Adrenal gland (tissue), 12 donors: ENCODE data around the gene OIT3. TPM values are rescaled to one million over a fixed set of nuclear protein-coding genes. Genes with fewer than 3 reads are reported as not detected.
"Not testable (repeated sequence)": the region's sequence is repeated elsewhere in the genome, so short reads cannot be mapped to it uniquely, and the experiment has no call there.

Experiments used
- DNase-seq, 7 donors: peaks; one replicate each; pipeline ENCODE4 v3.0.0-alpha.2; 2019 to 2020
- H3K27ac ChIP-seq, 5 donors: fragments of 200-600 bp; sonication (generic) in 4 of 5; 1 replicate in 3 of 5; 2 replicates in 2 of 5; pipeline versions ENCODE4 v1.5.1 to v1.8.0; 2016 to 2020; ENCODE audit warnings: mild to moderate bottlenecking in 1 of 5
- H3K27me3 ChIP-seq: fragments of 200-600 bp; 2 replicates; pipeline ENCODE4 v1.8.0; 2021
- H3K36me3 ChIP-seq, 2 donors: fragments of 200-600 bp; replicated peaks in 1 of 2; 1 replicate in 1 of 2; 2 replicates in 1 of 2; pipeline versions ENCODE4 v1.5.1 to v1.8.0; 2018 to 2022
- H3K4me1 ChIP-seq, 2 donors: fragments of 200-600 bp; replicated peaks in 1 of 2; 1 replicate in 1 of 2; 2 replicates in 1 of 2; pipeline versions ENCODE4 v1.5.1 to v1.8.0; 2018 to 2021
- H3K4me3 ChIP-seq, 4 donors: fragments of 200-600 bp; sonication (generic) in 3 of 4; one replicate each; pipeline ENCODE4 v1.5.1; 2016 to 2018
- H3K9me3 ChIP-seq, 3 donors: fragments of 200-600 bp; sonication (generic) in 1 of 3; replicated peaks in 1 of 3; 1 replicate in 2 of 3; 2 replicates in 1 of 3; pipeline versions ENCODE4 v1.5.1 to v1.8.0; 2016 to 2021
- CTCF ChIP-seq, 6 experiments: fragments of 450-650 bp in 4 of 6; fragments of 200-600 bp in 2 of 6; sonication (generic) in 1 of 6; IDR thresholded peaks; 1 replicate in 5 of 6; 2 replicates in 1 of 6; pipeline versions ENCODE4 v1.5.1 to v1.8.0; 2016 to 2021; ENCODE audit warnings: antibody characterized with exemption in 6 of 6, mild to moderate bottlenecking in 2 of 6, moderate library complexity in 1 of 6
- POLR2A ChIP-seq, 2 donors: fragments of 450-650 bp; IDR thresholded peaks; one replicate each; pipeline ENCODE4 v1.6.1; 2017; ENCODE audit warnings: antibody characterized with exemption in 2 of 2, mild to moderate bottlenecking in 2 of 2, moderate library complexity in 1 of 2
- WGBS, 4 donors: extraction: QIAGEN DNeasy Blood & Tissue Kit in 2 of 4; methylation state at CpG; one replicate each; pipeline versions ENCODE4 v1.1.5 to v1.1.7; 2013 to 2017; 5-methylcytosine and 5-hydroxymethylcytosine counted together
- intact Hi-C, 2 donors: fragments of 100-400 bp; cut with DNase I; formaldehyde crosslinking; loops; one replicate each; pipeline versions ENCODE4 v1.14.1 to v1.15.0; 2022 to 2023
- polyA plus RNA-seq, 3 donors: library from polyadenylated mRNA; stranded (reverse); fragments of 200-250 nt in 2 of 3; fragments of 350-450 nt in 1 of 3; fragmentation: Illumina TruSeq in 1 of 3; extraction: RNeasy Lipid Tissue Mini Kit (QIAGEN cat#74804) in 1 of 3; gene quantifications; one replicate each; pipeline ENCODE4 v1.2.3, GENCODE V29; 2013 to 2014
- total RNA-seq, 9 donors: library from RNA; depleted of rRNA in 4 of 9; stranded (reverse); fragments of >200 nt in 4 of 9; fragments of 120-200 nt in 1 of 9; fragmentation: NEBNext Ultra II Directional in 1 of 9; extraction: Animal tissue kit (Norgen Biotek cat#: 25700) in 1 of 9; gene quantifications; one replicate each; pipeline versions ENCODE4 v1.1.0 to v1.2.4, GENCODE V29; 2013 to 2023
- donor health status: healthy with polysubstance abuse.
- donor health status: Bipolar disorder and iron deficiency.
- donor health status: DM: yes; HTN: yes; CAD: no.
- donor health status: DM: no; HTN: no; CAD: no.
- donor health status: DM: no; HTN: no; CAD: no.
- donor health status: DM: yes; HTN: yes; CAD: no.

Gene OIT3
- total and polyA plus RNA-seq, 12 donors: 0.08 to 2.1 (median 0.22) TPM; not detected in 5

- Histone ChIP-seq H3K27me3 (no peaks in the 10 kb centered on the region), H3K9me3 (no peaks in the 10 kb centered on the region), H3K27ac (no peak overlapping the region), H3K4me1 (no peaks in the 10 kb centered on the region), H3K36me3 (no peaks in the 10 kb centered on the region), H3K4me3 (no peak overlapping the region)
- no peak for DNase-seq
- intact Hi-C loops: no loop called here
- TF ChIP-seq POLR2A (IDR thresholded peaks at IDR 0.05) (no peak), CTCF (IDR thresholded peaks at IDR 0.05) (no peak)
- 83 to 89% (median 87%) methylated on average over 7 of the region's 7 CpGs for WGBS, 4 donors
Measured at GRCh38 chr10:72913287-72913686, 19.7 kb downstream of the OIT3 start.

GRCh38 chr10:72917201-72917600 is 23.7 kb downstream of the OIT3 start:
- H3K36me3 ChIP-seq, DNase-seq, H3K9me3 ChIP-seq, H3K27ac ChIP-seq, intact Hi-C loops, H3K4me3 ChIP-seq, H3K4me1 ChIP-seq, H3K27me3 ChIP-seq: not testable (repeated sequence)
- 65 to 81% (median 73%) methylated on average over 3 of the region's 3 CpGs for WGBS, 4 donors

GRCh38 chr10:72917803-72918332 is 24.3 kb downstream of the OIT3 start:
- DNase-seq, intact Hi-C loops, H3K27me3 ChIP-seq, H3K4me1 ChIP-seq, H3K9me3 ChIP-seq, H3K4me3 ChIP-seq, H3K36me3 ChIP-seq, H3K27ac ChIP-seq: not testable (repeated sequence)
- 58 to 86% (median 76%) methylated on average over 2 of the region's 2 CpGs for WGBS, 4 donors

GRCh38 chr10:72918352-72918751 is 24.8 kb downstream of the OIT3 start:
- H3K9me3 ChIP-seq: no peaks in the 10 kb centered on the region
- H3K36me3 ChIP-seq: no peaks in the 10 kb centered on the region
- DNase-seq: no peak
- H3K27me3 ChIP-seq: no peaks in the 10 kb centered on the region
- H3K27ac ChIP-seq: no peak overlapping the region
- intact Hi-C loops: no loop called here
- H3K4me1 ChIP-seq: no peaks in the 10 kb centered on the region
- no peak overlapping the region for H3K4me3 ChIP-seq
- no peak for TF ChIP-seq CTCF (IDR thresholded peaks at IDR 0.05)
- no peak for TF ChIP-seq POLR2A (IDR thresholded peaks at IDR 0.05)
- 86 to 92% (median 88%) methylated on average over 8 of the region's 8 CpGs for WGBS, 4 donors

- H3K9me3 ChIP-seq, H3K27me3 ChIP-seq, H3K4me1 ChIP-seq, H3K27ac ChIP-seq, H3K36me3 ChIP-seq, intact Hi-C loops, H3K4me3 ChIP-seq, DNase-seq: not testable (repeated sequence)
- 81 to 88% (median 86%) methylated on average over 1 of the region's 1 CpG for WGBS, 4 donors
Measured at GRCh38 chr10:72921147-72921683, 27.7 kb downstream of the OIT3 start.

GRCh38 chr10:72924351-72924750 is 30.8 kb downstream of the OIT3 start:
- Histone ChIP-seq H3K4me1 (no peaks in the 10 kb centered on the region), H3K27ac (no peak overlapping the region), H3K4me3 (no peak overlapping the region), H3K36me3 (no peaks in the 10 kb centered on the region), H3K27me3 (no peaks in the 10 kb centered on the region), H3K9me3 (no peaks in the 10 kb centered on the region)
- DNase-seq: no peak
- 89 to 92% (median 91%) methylated on average over 5 to 13 of the region's 13 CpGs for WGBS, 4 donors
- TF ChIP-seq CTCF (IDR thresholded peaks at IDR 0.05): no peak
- intact Hi-C loops: no loop called here
